Bone marrow (tissue), 2 donors: ENCODE measurements around the gene FMN2.

Experiments used
- DNase-seq, 2 donors: peaks; one replicate each; lab custom pipeline; 2025; lab: John Stamatoyannopoulos, UW

FMN2 gene

DNA sequence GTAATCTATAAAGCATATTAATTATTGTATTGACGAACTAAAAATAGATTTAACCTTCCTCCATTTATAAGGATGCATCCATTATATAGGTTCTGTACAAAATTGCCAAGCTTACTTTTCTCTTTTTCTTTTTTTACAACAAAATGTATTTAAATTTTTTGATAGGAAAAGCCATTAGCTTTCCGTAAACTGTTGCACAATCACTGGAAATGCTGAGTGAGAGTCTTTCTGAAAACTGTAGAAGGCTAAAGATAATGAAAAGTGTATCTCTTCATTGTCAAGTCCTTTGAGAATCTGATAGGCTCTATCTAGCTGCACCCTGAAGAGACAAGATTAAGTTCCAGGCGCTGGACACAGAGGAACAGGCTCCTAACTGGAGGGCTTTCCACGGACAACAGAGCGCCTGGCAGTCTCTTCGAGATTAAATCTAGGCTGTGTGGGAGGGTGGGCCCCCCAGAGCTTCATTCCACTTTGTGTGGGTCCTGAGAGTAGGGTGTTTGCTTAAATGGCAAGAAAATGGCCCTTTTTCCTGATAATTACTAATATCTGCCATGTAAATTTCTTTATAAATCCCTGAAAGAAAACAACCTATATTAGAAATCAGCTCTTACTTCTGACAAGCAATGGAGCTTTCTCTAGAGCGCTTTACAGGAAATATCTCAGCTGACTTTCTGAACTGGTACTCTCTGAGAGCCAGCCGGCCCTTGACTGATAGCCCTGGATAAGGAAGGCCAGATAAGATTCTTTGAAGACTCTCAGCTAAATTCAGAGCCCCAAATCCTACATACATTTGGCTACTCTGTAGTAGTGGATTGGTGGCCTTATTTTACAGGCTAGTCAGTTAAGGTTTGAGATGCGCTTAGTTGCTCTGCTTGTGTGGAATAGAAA is 108.3 kb downstream of the FMN2 start:
- DNase-seq = no peak

DNA sequence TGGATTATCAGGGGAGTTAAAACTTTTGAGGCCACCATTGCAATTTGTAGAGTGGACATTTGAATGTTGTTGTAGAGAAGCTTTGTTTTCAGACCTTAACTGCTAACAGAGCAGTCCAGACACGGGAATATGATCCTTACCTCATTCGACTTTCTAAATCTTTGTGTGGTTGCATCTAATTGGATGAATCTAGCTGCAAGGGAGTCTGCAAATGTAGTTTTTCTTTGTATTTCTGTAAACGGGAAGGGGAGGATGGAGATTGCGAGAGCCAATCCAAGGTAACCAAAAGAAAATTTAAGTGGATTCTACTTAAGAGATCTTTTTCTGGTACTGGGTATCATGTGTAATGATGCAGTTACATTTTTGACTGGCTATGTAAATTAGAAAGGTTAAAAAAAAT is 110.2 kb downstream of the FMN2 start:
- DNase-seq = no peak

DNA sequence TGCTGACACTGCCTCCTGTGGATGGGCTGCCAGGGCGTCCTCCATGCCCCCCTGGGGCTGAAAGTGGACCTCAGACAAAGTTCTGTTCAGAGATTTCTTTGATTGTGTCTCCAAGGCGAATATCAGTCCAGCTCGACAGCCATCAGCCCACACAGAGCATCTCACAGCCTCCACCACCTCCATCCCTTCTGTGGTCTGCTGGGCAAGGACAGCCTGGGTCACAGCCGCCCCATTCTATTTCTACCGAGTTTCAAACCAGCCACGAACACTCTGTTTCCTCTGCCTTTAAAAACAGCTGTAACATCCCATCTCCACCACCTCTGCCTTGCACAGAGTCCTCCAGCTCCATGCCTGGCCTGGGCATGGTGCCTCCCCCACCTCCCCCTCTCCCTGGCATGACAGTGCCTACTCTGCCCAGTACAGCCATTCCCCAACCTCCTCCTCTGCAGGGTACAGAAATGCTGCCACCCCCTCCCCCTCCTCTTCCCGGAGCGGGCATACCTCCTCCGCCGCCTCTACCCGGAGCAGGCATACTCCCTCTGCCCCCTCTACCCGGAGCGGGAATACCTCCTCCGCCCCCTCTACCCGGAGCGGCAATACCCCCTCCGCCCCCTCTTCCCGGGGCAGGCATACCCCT is 115.5 kb downstream of the FMN2 start:
- no peak for DNase-seq

DNA sequence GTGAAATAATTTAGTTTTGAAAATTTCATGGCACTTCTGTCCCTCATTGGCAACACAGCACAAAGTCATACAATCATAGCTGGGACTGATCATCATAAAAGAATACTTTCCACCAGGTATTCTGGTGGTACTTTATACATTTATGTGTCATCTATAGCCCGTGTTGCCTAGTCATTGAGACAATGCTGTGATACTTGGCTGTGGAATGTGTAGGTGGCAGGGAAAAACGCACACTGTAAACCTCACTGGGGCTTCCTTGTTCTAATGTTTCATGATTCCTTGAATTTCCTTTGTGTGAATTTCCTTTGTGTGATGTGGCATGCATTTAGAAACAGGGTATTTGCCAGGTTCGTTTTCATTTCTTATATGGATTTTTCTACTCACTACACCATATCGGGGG is 118.3 kb downstream of the FMN2 start:
- no peak for DNase-seq

DNA sequence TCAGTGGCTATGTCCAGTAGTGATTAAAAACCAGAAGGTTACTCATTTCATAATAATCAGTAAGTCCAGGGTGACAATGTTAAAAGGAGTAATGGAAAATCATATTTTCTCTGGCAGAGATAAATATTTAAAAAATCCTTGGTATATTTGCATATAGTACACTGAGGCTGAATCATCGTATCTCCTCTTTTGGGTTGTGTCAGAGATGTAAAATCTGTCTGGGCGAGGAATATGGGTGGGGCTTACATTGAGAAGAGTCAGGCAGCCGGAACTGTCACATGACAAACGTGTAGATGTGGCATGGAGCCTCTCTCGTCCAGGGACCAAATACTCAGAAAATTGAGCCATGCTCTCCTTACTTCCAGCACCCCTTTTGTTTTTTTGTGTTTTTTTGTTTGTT is 120.9 kb downstream of the FMN2 start:
- DNase-seq = no peak

DNA sequence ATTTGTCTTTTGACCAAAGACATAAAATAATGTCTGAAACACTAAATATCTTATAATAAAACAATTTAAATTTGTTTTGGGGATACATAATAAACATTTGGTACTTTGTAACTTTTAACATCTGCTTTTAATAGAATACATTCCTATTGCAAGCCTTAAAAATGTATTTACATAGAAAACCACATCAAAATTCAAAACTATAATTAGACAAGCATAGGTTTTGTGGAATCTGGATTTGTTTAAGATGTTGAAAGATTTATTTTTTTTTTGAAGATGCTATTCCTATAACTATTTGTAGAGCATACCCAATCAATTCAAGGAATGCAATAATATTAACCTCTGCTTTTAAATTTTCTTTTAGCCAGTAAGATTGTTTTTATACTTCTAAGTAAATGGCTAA is 125.7 kb downstream of the FMN2 start:
- DNase-seq = no peak

DNA sequence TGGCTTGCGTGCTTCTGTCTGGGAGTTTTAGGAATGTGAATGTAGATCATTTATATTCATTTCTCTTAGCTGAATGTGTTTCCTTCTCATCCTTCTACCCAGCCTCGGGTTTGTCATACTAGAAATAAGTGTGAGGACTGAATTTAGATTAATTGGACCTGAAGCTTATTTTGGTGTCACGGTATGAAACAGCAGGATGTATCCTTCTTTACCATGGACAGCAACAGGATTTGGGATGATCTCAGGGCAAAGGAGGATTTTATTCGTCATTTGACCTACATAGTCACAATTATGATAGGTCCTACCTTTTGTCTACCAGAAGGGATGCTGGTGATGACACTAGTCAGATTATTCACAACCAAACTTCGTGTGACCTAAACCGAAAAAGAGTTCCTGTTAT is 127.4 kb downstream of the FMN2 start:
- DNase-seq = no peak

DNA sequence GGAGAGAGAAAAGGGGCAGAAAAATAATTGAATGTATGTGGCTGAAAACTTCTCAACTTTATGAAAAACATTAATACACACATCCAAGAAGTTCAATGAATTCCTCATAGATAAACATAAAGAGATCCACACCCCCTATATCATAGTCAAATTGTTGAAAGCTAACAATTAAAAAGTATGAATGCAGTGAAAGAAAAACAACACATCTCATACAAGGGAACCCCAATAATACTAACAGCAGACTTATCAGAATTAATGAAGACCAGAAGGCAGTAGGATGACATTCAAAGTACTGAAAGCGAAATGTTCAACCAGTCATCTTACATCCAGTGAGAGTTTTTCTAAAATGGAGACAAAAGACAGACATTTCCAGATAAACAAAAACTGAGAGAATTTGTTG is 134.4 kb downstream of the FMN2 start:
- DNase-seq = no peak

DNA sequence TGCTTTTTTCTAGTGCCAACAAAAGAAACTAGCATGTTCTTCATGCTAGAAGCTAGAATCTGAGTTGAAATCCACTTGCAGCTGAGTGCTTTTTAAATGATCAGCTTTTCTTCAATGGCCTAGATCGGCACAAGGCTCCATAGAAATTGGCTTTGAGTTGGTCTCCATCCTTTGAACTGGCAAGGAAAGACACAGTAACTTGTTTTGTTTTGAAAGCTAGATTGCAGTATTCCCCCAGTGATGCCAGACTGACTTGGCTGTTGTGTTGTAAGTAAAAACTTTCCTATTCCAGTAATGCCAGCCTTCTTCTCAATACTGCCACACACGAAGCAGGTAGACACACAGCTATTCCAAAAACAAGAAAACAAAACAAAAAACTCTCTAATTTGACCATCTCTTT is 139.1 kb downstream of the FMN2 start:
- no peak for DNase-seq

DNA sequence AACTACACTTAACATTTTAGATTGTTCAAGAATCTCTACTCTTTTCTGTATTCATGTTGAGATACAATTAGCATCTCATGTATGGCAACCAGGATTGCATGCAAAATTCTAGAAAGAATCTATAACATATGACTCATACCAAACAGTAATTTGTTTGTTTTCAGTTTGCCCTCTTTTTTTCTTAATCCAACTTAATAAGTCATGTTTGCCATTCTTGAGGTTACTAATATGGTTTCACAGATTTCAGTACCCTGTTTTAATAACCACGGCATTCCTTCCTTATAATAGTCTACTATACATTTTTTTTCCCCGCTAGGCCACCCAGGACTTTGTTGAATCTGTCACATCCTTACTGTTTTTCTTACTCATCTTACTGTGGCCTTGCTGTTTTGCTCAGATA is 140.8 kb downstream of the FMN2 start:
- DNase-seq = no peak

DNA sequence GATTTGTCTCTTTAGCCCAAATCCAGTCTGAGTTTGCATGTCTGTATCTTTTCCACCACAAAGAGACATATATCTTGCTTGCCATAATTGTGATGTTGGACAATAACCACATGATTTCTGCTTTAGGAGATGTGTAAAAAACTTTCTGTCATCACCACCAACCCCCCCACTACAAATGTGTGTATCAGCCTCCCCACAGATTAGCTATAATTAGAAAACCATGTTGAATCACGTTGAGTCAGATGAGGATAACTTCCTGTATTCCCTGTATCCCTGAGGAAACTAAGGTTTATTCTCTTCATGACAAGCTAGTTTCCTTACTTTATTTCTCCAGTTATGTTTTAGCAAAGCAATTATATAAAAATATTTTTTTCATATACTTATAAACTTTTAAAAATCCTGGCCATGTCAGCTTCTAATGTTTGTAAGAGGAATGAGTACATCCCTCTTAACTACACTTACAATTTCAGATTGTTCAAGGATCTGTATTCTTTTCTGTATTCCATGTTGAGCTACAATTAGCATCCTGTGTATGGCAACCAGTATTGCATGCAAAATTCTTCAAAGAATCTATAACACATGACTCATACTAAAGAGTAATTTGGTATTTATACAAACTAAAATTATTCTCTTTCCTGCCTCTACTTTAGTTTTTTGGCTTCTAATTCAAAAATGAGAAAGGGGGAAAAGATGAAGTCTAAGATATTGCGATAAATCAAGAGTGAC is 143.0 kb downstream of the FMN2 start:
- no peak for DNase-seq

DNA sequence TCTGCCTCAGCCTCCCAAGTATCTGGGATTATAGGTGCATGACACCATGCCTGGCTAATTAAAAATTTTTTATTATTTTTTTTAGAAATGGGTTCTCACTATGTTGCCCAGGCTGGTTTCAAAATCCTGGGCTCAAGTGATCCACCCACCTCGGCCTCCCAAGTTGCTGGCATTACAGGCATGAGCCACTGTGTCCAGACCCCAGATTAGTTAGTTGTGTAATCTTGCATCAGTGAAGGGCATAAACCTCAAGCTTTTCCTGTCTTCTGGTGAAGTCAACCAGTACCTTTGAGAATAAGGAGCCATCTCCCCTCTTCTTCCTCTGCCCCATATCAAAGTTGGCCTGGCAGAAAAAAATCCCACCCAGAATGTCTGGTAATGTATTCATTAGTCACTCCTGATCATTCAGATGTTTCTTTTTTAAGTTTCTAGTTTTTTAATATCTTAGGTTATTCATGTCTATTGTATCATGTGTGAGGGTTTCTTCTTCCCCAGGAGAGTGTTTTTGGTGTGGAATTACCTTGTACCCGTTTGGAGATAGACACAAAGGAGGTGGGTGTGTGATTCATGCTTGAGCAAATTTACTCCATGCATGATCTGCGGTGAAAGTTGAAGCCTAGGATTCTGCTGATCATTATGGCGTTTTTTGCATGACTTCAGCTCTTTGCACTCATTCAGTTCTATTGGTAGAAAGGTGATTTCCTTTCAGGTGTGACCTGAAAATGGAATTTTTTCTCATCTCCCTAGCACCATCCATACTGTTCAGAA is 144.0 kb downstream of the FMN2 start:
- DNase-seq = no peak

DNA sequence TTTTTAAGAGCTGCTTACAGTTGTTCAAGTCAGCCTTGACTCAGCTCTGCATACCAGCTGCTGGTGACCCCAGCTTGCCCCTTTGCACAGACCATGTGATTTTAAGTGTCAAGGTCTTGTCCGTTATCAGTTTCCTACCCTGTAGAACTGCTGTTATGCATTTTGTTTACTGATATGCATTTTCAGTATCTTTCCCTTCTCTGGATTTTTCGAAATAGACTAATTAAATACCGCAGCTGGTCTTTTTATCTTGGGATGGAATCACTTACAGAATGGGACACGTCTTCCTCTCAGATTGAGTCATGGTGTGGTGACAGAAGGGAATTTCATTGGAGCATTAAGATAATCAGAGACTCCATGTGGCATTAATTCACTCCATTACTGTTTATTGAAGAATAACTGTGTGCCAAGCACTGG is 145.6 kb downstream of the FMN2 start:
- DNase-seq = no peak

DNA sequence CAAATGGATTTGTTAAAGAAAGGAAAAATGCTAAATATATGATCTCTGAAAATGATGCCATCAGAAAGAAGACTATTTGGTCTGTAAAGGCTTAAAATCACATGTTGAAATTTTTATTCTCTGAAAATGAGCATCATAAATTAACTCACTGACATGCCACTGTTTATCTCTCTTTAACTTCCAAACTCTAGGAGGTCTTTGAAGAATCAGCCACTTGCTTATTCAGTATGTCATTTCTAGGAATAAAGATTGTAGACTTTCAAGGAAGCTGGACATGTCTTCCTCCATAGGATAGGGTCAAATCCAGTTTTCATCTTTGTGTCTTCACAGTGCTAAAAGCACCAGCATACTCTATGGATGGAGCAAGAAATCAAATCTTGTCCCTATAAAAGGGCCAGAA is 147.6 kb downstream of the FMN2 start:
- DNase-seq = no peak

DNA sequence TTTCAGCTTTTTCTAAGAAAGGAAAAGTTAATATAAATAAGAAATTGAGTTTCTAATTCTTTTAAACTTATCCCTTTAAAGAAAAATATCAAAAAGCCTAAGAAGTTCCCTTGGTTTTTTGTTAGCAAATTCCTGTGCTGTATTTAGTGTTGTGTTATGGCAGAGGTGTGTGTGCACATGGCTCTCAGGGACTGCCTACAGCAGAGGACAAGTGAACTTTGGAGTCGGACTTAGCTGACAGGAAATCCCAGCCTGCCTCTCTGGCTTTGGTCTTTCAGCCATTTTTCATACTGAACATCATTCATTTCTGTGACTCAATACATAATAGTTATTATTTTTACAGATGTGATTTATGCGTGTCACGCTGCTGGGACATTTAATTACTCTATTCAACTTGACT is 149.6 kb downstream of the FMN2 start:
- DNase-seq = no peak

DNA sequence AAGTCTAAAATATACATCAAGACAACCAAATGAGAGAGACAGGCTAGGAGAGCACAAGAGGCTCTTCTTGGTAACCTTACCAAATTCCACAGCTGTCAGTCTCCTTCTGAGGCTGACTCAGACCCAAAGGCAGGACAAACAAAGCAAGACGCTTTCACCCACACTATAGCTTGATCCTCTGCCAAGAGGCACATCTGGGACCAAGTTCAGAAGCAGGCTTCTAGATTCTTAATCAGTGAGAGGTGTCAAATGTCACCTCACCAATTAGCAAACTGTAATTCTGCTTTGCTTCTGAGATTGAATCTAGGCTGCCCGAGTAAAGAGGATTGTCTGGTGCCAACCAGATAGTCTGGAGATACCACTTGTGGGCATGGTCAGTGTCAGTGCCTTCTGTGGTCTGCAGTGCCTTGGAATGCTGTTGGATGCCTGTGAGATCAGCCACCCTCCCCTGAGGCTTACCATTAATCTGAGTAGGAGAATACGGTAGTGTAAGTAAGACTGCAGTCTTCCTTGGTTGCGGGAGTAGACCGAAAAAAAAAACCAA is 151.0 kb downstream of the FMN2 start:
- DNase-seq = no peak

DNA sequence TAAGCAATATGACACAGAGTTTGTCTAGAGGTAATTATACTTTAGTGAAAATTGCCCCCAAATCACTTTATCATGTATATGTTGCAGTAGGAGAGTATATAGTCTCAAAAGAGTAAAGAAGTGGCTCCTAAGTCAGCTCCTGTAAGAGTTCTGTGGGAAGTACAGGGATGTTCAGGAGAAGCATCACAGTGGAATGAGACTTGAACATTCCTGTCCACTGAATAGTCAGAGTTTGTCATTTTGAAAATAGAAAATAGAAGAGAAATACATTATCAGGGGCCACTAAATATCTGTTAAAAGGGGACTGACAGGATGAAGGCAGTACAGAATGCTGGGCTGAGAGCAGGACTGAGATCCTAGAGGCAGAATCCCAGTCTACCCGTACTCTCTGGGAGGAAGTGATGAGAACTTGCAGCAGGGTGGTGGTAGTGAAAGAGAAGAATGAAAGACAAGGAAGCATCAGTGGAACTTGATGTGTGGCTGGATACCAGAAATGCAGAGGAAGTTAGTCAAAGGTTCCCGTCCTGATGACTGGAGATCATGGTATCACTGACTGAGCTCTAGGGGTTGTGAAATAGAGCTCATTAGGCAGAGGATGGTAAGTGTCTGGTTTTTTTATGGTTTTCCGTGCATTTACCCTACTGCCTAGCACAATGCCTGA is 153.4 kb downstream of the FMN2 start:
- DNase-seq = no peak

DNA sequence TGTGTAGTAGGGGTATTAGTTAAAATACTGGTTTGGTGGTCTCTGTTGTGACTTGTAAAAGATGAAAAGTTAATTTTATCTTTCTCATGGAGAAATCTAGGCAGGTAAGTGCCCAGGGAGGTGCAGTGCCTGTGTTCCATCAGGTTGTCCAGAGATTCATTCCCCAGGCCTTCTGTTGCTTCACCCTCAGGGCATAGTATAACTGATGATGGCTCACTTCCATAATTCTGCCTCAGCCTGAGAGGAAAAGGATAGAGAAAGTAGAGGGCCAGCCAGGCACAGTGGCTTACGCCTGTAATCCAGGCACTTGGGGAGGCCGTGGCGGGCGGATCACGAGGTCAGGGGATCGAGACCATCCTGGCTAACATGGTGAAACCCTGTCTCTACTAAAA is 153.9 kb downstream of the FMN2 start:
- no peak for DNase-seq

DNA sequence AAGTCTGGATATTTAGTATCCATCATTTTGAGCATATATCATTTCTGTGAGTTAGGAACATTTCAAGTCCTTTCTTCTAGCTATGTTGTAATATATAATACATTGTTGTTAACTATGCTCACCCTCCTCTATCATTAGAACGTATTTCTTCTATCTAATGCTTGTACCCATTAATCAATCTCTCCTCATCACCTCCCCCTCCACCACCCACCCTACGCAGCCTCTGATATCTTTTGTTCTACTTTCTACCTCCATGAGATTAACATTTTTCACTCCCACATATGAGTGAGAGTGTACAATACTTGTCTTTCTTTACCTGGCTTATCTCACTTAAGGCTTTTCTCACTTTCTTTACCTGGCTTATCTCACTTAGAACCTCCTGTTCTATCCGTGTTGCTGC is 156.2 kb downstream of the FMN2 start:
- DNase-seq = no peak

DNA sequence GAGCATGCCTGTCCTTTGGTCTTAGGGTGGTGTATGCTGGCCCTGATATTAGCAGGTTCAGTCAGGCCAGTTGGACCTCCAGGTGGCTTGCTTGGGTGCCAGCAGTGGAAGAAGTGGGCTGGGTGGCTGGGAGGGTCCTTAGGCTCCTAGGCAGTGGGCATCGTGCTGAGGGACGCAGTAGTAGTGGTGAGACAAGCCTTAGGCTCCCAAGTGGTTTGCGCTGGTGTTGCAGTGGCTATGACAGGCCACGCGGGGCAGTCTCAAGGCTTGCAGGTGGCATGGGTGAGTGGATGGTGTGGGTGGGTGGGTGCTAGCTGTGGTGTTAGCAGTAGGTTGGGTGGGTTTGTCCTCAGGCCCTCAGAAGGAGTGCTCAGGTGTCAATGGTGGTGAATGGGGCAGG is 162.3 kb downstream of the FMN2 start:
- no peak for DNase-seq

DNA sequence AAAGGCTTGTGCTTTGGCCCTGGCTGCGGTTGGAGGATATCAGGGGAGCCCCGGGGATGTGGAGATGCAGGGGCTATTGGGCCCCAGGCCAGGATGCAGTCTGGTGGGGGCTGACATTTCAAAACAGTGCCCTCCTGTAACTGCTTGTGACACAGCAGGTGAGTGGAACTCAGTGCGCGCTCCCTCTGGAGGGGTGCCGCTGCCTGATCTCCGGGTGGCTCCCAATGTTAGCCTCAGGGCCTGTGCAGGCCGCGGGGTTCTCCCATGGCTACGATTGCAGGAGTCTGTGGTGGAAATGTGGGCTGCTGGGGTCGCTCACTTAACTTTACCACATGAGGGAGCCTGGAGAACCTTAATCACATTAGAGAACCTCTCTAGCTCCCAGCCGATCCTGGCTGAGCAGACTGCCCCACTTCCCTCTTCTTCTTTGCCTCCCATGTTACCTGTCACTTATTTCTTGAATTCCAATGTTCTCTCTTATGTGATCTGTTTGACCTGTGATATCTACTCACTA is 163.2 kb downstream of the FMN2 start:
- DNase-seq = no peak
